Endodermal cell (in vitro differentiated cells): Measurements from ENCODE around the gene DKC1. TPM values are rescaled to one million over a fixed set of nuclear protein-coding genes. Genes with fewer than 3 reads are reported as not detected.

ENCODE experiments used
- DNase-seq: peaks from one replicate; pipeline ENCODE4 v3.0.0-alpha.2; 2017
- H3K27ac ChIP-seq: 2 replicates; pipeline ENCODE4 v1.5.1; 2013; ENCODE audit warnings: mild to moderate bottlenecking, low read depth, low read length, moderate library complexity
- H3K27me3 ChIP-seq: 2 replicates; pipeline ENCODE4 v1.6.1; 2013; ENCODE audit warnings: mild to moderate bottlenecking, low read length, moderate library complexity; ENCODE audit not compliant: insufficient read depth, control insufficient read depth, poor library complexity, severe bottlenecking
- H3K36me3 ChIP-seq: 2 replicates; pipeline ENCODE4 v1.7.0; 2013; ENCODE audit warnings: mild to moderate bottlenecking, low read length, moderate library complexity; ENCODE audit not compliant: control insufficient read depth, insufficient read depth
- H3K4me1 ChIP-seq: one replicate; pipeline ENCODE4 v1.7.0; 2013; ENCODE audit warnings: low read length; ENCODE audit not compliant: control insufficient read depth, insufficient read depth
- H3K4me3 ChIP-seq: 2 replicates; pipeline ENCODE4 v1.5.1; 2013; ENCODE audit warnings: mild to moderate bottlenecking, low read length, moderate library complexity
- H3K9ac ChIP-seq: 2 replicates; pipeline ENCODE4 v1.6.1; 2013; ENCODE audit warnings: mild to moderate bottlenecking, low read length, moderate library complexity; ENCODE audit not compliant: poor library complexity, severe bottlenecking; ENCODE audit errors: extremely low read depth
- H3K9me3 ChIP-seq: 2 replicates; pipeline ENCODE4 v1.6.1; 2013; ENCODE audit warnings: mild to moderate bottlenecking, low read length, moderate library complexity; ENCODE audit not compliant: control insufficient read depth
- H3K27ac Mint-ChIP-seq: 2 replicates; pipeline ENCODE4 v1.8.0; 2020; ENCODE audit warnings: mixed read lengths
- H3K27me3 Mint-ChIP-seq: 2 replicates; pipeline ENCODE4 v1.8.0; 2021; ENCODE audit warnings: mild to moderate bottlenecking, mixed read lengths; ENCODE audit not compliant: insufficient read depth
- H3K36me3 Mint-ChIP-seq: 2 replicates; pipeline ENCODE4 v1.8.0; 2020; ENCODE audit warnings: low read depth, mixed read lengths
- H3K4me1 Mint-ChIP-seq: 2 replicates; pipeline ENCODE4 v1.8.0; 2020; ENCODE audit warnings: mixed read lengths
- H3K4me3 Mint-ChIP-seq: 2 replicates; pipeline ENCODE4 v1.8.0; 2020; ENCODE audit warnings: mild to moderate bottlenecking, moderate library complexity, mixed read lengths
- H3K9me3 Mint-ChIP-seq: 2 replicates; pipeline ENCODE4 v1.8.0; 2020; ENCODE audit warnings: mild to moderate bottlenecking, mixed read lengths
- CTCF ChIP-seq: fragments of 200-600 bp; sonication (generic); conservative IDR thresholded peaks from 2 replicates; pipeline ENCODE4 v1.5.0; 2021; ENCODE audit warnings: antibody characterized with exemption, mild to moderate bottlenecking
- WGBS, 2 experiments: methylation state at CpG; one replicate each; pipeline versions ENCODE4 v1.1.5 to v1.1.7; 2013; ENCODE audit warnings: missing lambda C conversion rate in 2 of 2, mixed read lengths in 1 of 2; ENCODE audit not compliant: insufficient coverage in 1 of 2, insufficient read length in 1 of 2; 5-methylcytosine and 5-hydroxymethylcytosine counted together
- total RNA-seq, 2 donors: library from RNA; stranded (reverse); fragmentation: NEBNext Ultra II Directional in 1 of 2; extraction: Animal tissue kit (Norgen Biotek cat#: 25700) in 1 of 2; gene quantifications; 2 replicates in 1 of 2; 3 replicates in 1 of 2; pipeline ENCODE4 v1.2.1, GENCODE V29; 2021

The DKC1 gene
- total RNA-seq, 2 donors from 2014 or later: 66.5 to 70.8 TPM

DNA sequence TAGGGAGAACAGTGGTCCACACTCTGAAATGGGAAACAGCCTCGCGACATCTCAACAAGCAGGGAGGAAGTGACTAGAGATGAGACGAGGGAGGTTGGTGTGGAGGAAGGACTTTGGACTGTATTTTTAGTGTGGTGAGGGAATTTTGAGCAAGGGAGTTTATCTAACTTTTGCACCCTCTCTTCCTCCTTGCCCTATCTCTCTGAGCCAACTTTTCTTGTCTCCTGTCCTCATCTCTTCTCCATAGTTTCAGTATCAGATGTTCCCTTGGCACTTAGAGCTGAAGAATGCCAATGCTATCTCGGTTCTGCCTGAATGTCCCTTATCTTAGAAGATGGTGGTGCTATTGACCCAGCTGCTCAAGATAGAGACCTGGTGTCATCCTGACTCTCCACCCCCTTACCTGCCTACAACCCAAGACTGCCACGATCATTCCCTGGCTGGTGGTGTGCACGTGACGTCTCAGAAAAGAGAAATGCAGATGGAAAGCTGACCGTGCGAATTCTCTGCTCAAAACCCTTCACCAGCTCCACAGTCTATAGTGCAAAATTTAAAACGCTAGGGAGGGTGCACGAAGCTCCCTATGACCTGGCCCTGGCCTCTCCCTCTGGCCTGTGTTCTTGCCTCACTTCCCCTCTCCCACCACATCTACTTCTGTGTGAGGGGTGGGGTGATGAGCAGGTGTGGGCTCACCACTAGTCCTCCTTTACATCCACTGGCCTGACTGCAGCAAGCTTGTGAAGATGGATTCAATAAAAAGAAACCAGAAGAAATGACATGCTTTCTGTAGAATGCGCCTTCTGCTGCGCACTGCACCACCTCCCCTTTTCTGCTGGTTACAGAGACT lies 21.7 kb downstream of the DKC1 start:
- no peaks in the 10 kb centered on the region for H3K36me3 ChIP-seq
- Mint-ChIP-seq H3K36me3 (peaks cover 6% of the 10 kb centered on the region), H3K9me3 (peaks cover 76% of the 10 kb centered on the region), H3K4me3 (no peak overlapping the region), H3K27me3 (no peaks in the 10 kb centered on the region), H3K4me1 (peaks cover 9% of the 10 kb centered on the region), H3K27ac (no peak overlapping the region)
- WGBS, 2 experiments: 89% methylated on average over 10 of the region's 13 CpGs; no CpG with 5 or more reads in 1 of the 2 experiments
- no peaks in the 10 kb centered on the region for H3K9me3 ChIP-seq
- no peaks in the 10 kb centered on the region for H3K27me3 ChIP-seq
- H3K9ac ChIP-seq: no peak overlapping the region
- TF ChIP-seq CTCF: no peak
- H3K27ac ChIP-seq: no peak overlapping the region
- H3K4me3 ChIP-seq: no peak overlapping the region
- no peak for DNase-seq
- H3K4me1 ChIP-seq: peaks cover 4% of the 10 kb centered on the region

GRCh38 chrX:154785716-154786115 lies 23.1 kb downstream of the DKC1 start:
- no peaks in the 10 kb centered on the region for H3K9me3 ChIP-seq
- WGBS, 2 experiments: 75 to 88% methylated on average over 4 to 6 of the region's 6 CpGs
- Mint-ChIP-seq H3K4me3 (no peak overlapping the region), H3K27me3 (no peaks in the 10 kb centered on the region), H3K4me1 (peaks cover 9% of the 10 kb centered on the region), H3K27ac (no peak overlapping the region), H3K9me3 (peaks cover 72% of the 10 kb centered on the region), H3K36me3 (peaks cover 8% of the 10 kb centered on the region)
- no peak overlapping the region for H3K4me3 ChIP-seq
- no peak for DNase-seq
- no peak overlapping the region for H3K9ac ChIP-seq
- peaks cover 4% of the 10 kb centered on the region for H3K4me1 ChIP-seq
- no peak overlapping the region for H3K27ac ChIP-seq
- no peaks in the 10 kb centered on the region for H3K27me3 ChIP-seq
- no peak for TF ChIP-seq CTCF
- H3K36me3 ChIP-seq: no peaks in the 10 kb centered on the region

DNA sequence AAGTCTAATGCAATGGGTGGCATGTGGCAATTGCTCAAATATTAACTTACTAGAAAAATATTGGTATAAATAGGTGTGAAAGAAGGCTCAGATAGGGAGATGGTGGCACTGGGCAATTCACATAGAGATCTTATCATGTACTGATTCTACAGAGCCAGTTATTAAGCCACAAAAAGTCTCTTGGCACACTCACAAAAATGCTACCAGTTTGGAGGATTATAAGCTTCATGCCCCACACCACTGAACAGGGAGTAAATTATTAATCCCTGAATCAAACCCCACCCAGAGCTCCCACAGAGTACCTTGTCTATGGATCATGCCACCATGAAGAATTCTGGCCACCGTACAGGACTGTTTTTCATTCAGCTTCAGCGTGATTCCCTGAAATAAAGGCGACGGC lies 28.8 kb downstream of the DKC1 start:
- no peak overlapping the region for H3K27ac Mint-ChIP-seq
- no peaks in the 10 kb centered on the region for H3K36me3 ChIP-seq
- no peak overlapping the region for H3K27ac ChIP-seq
- no peak overlapping the region for H3K4me3 ChIP-seq
- TF ChIP-seq CTCF: no peak
- 66% methylated on average over 4 of the region's 4 CpGs; no CpG with 5 or more reads in 1 of the 2 experiments for WGBS, 2 experiments
- no peaks in the 10 kb centered on the region for H3K27me3 ChIP-seq
- peaks cover under 1% of the 10 kb centered on the region for H3K4me1 Mint-ChIP-seq
- H3K9me3 Mint-ChIP-seq: peaks cover 57% of the 10 kb centered on the region
- H3K36me3 Mint-ChIP-seq: peaks cover 4% of the 10 kb centered on the region
- no peak for DNase-seq
- no peak overlapping the region for H3K9ac ChIP-seq
- no peaks in the 10 kb centered on the region for H3K9me3 ChIP-seq
- no peaks in the 10 kb centered on the region for H3K4me1 ChIP-seq
- no peak overlapping the region for H3K4me3 Mint-ChIP-seq
- no peaks in the 10 kb centered on the region for H3K27me3 Mint-ChIP-seq
